Adrenal gland (tissue), 12 donors: ENCODE measurements around the gene SEMA6A. TPM values are rescaled to one million over a fixed set of nuclear protein-coding genes. Genes with fewer than 3 reads are reported as not detected.

ENCODE experiments used
- DNase-seq, 7 donors: peaks; one replicate each; pipeline ENCODE4 v3.0.0-alpha.2; 2019 to 2020
- H3K27ac ChIP-seq, 5 donors: fragments of 200-600 bp; sonication (generic) in 4 of 5; 1 replicate in 3 of 5; 2 replicates in 2 of 5; pipeline versions ENCODE4 v1.5.1 to v1.8.0; 2016 to 2020; ENCODE audit warnings: mild to moderate bottlenecking in 1 of 5
- H3K27me3 ChIP-seq: fragments of 200-600 bp; 2 replicates; pipeline ENCODE4 v1.8.0; 2021
- H3K36me3 ChIP-seq, 2 donors: fragments of 200-600 bp; replicated peaks in 1 of 2; 1 replicate in 1 of 2; 2 replicates in 1 of 2; pipeline versions ENCODE4 v1.5.1 to v1.8.0; 2018 to 2022
- H3K4me1 ChIP-seq, 2 donors: fragments of 200-600 bp; replicated peaks in 1 of 2; 1 replicate in 1 of 2; 2 replicates in 1 of 2; pipeline versions ENCODE4 v1.5.1 to v1.8.0; 2018 to 2021
- H3K4me3 ChIP-seq, 4 donors: fragments of 200-600 bp; sonication (generic) in 3 of 4; one replicate each; pipeline ENCODE4 v1.5.1; 2016 to 2018
- H3K9me3 ChIP-seq, 3 donors: fragments of 200-600 bp; sonication (generic) in 1 of 3; replicated peaks in 1 of 3; 1 replicate in 2 of 3; 2 replicates in 1 of 3; pipeline versions ENCODE4 v1.5.1 to v1.8.0; 2016 to 2021
- CTCF ChIP-seq, 6 experiments: fragments of 450-650 bp in 4 of 6; fragments of 200-600 bp in 2 of 6; sonication (generic) in 1 of 6; IDR thresholded peaks; 1 replicate in 5 of 6; 2 replicates in 1 of 6; pipeline versions ENCODE4 v1.5.1 to v1.8.0; 2016 to 2021; ENCODE audit warnings: antibody characterized with exemption in 6 of 6, mild to moderate bottlenecking in 2 of 6, moderate library complexity in 1 of 6
- POLR2A ChIP-seq, 2 donors: fragments of 450-650 bp; IDR thresholded peaks; one replicate each; pipeline ENCODE4 v1.6.1; 2017; ENCODE audit warnings: antibody characterized with exemption in 2 of 2, mild to moderate bottlenecking in 2 of 2, moderate library complexity in 1 of 2
- WGBS, 4 donors: extraction: QIAGEN DNeasy Blood & Tissue Kit in 2 of 4; methylation state at CpG; one replicate each; pipeline versions ENCODE4 v1.1.5 to v1.1.7; 2013 to 2017; 5-methylcytosine and 5-hydroxymethylcytosine counted together
- intact Hi-C, 2 donors: fragments of 100-400 bp; cut with DNase I; formaldehyde crosslinking; loops; one replicate each; pipeline versions ENCODE4 v1.14.1 to v1.15.0; 2022 to 2023
- polyA plus RNA-seq, 3 donors: library from polyadenylated mRNA; stranded (reverse); fragments of 200-250 nt in 2 of 3; fragments of 350-450 nt in 1 of 3; fragmentation: Illumina TruSeq in 1 of 3; extraction: RNeasy Lipid Tissue Mini Kit (QIAGEN cat#74804) in 1 of 3; gene quantifications; one replicate each; pipeline ENCODE4 v1.2.3, GENCODE V29; 2013 to 2014
- total RNA-seq, 9 donors: library from RNA; depleted of rRNA in 4 of 9; stranded (reverse); fragments of >200 nt in 4 of 9; fragments of 120-200 nt in 1 of 9; fragmentation: NEBNext Ultra II Directional in 1 of 9; extraction: Animal tissue kit (Norgen Biotek cat#: 25700) in 1 of 9; gene quantifications; one replicate each; pipeline versions ENCODE4 v1.1.0 to v1.2.4, GENCODE V29; 2013 to 2023
- donor health status: healthy with polysubstance abuse.
- donor health status: Bipolar disorder and iron deficiency.
- donor health status: DM: yes; HTN: yes; CAD: no.
- donor health status: DM: no; HTN: no; CAD: no.
- donor health status: DM: no; HTN: no; CAD: no.
- donor health status: DM: yes; HTN: yes; CAD: no.

Gene SEMA6A
- total and polyA plus RNA-seq, 12 donors, result 55.1 to 182 (median 124) TPM

- H3K36me3 ChIP-seq, result peaks cover 0 to 59% of the 10 kb centered on the region in 2 donors
- no peak overlapping the region for H3K27ac ChIP-seq
- DNase-seq, result no peak
- 67 to 74% (median 70%) methylated on average over 8 of the region's 8 CpGs for WGBS, 4 donors
- no peak overlapping the region for H3K4me3 ChIP-seq
- TF ChIP-seq POLR2A (IDR thresholded peaks at IDR 0.05) (no peak), CTCF (IDR thresholded peaks at IDR 0.05) (no peak)
- intact Hi-C loops, result no loop called here
- H3K9me3 ChIP-seq, result no peaks in the 10 kb centered on the region
- peaks cover 0 to 9% of the 10 kb centered on the region in 2 donors for H3K4me1 ChIP-seq
- no peaks in the 10 kb centered on the region for H3K27me3 ChIP-seq
Observed at GRCh38 chr5:116486588-116486987, 88.0 kb downstream of the SEMA6A start.

- no peaks in the 10 kb centered on the region for H3K27me3 ChIP-seq
- no peak for TF ChIP-seq CTCF (IDR thresholded peaks at IDR 0.05)
- no peak for TF ChIP-seq POLR2A (IDR thresholded peaks at IDR 0.05)
- no peak for DNase-seq
- WGBS, 4 donors, result 94 to 97% (median 97%) methylated on average over 4 of the region's 4 CpGs
- no peaks in the 10 kb centered on the region for H3K9me3 ChIP-seq
- H3K27ac ChIP-seq, result no peak overlapping the region
- peaks cover 0 to 65% of the 10 kb centered on the region in 2 donors for H3K36me3 ChIP-seq
- intact Hi-C loops, result no loop called here
- no peak overlapping the region for H3K4me3 ChIP-seq
- peaks cover 0 to 9% of the 10 kb centered on the region in 2 donors for H3K4me1 ChIP-seq
Observed at GRCh38 chr5:116484645-116485044, 90.0 kb downstream of the SEMA6A start.

- 93 to 100% (median 97%) methylated on average over 1 of the region's 1 CpG for WGBS, 4 donors
- peaks cover 0 to 8% of the 10 kb centered on the region in 2 donors for H3K4me1 ChIP-seq
- TF ChIP-seq POLR2A (IDR thresholded peaks at IDR 0.05) (no peak), CTCF (IDR thresholded peaks at IDR 0.05) (no peak)
- no peak overlapping the region for H3K27ac ChIP-seq
- no peak overlapping the region for H3K4me3 ChIP-seq
- peaks cover 0 to 70% of the 10 kb centered on the region in 2 donors for H3K36me3 ChIP-seq
- intact Hi-C loops, result no loop called here
- no peak for DNase-seq
- H3K9me3 ChIP-seq, result no peaks in the 10 kb centered on the region
- H3K27me3 ChIP-seq, result no peaks in the 10 kb centered on the region
Observed at GRCh38 chr5:116482394-116482793, 92.2 kb downstream of the SEMA6A start.

GRCh38 chr5:116480894-116481510, 93.6 kb downstream of the SEMA6A start:
- 90 to 94% (median 93%) methylated on average over 5 of the region's 5 CpGs for WGBS, 4 donors
- H3K9me3 ChIP-seq, result peaks cover 0 to 10% (median 0%) of the 10 kb centered on the region in 3 donors
- peaks cover 0 to 70% of the 10 kb centered on the region in 2 donors for H3K36me3 ChIP-seq
- TF ChIP-seq POLR2A (IDR thresholded peaks at IDR 0.05) (no peak), CTCF (IDR thresholded peaks at IDR 0.05) (no peak)
- no peak for DNase-seq
- intact Hi-C loops, result no loop called here
- no peaks in the 10 kb centered on the region for H3K27me3 ChIP-seq
- H3K27ac ChIP-seq, result no peak overlapping the region
- H3K4me1 ChIP-seq, result no peaks in the 10 kb centered on the region
- H3K4me3 ChIP-seq, result no peak overlapping the region
